ENCODE measurements around the gene IL1R2. TPM values are rescaled to one million over a fixed set of nuclear protein-coding genes. Genes with fewer than 3 reads are reported as not detected.

The IL1R2 gene
- total RNA-seq, 1 donor from 2014 or later: not detected

GRCh38 chr2:101985101-101985792 is 6.5 kb upstream of the IL1R2 start:
- H3K9me3 Mint-ChIP-seq (ENCODE audit: unreplicated experiment): peaks cover 7% of the 10 kb centered on the region
- H3K27ac Mint-ChIP-seq (ENCODE audit: unreplicated experiment): no peak overlapping the region
- H3K27me3 Mint-ChIP-seq (ENCODE audit: unreplicated experiment): peaks cover 12% of the 10 kb centered on the region
- TF ChIP-seq CTCF (IDR thresholded peaks at IDR 0.05; ENCODE audit: partially characterized antibody, unreplicated experiment): no peak
- H3K4me3 Mint-ChIP-seq (ENCODE audit: unreplicated experiment): no peak overlapping the region
- H3K36me3 Mint-ChIP-seq (ENCODE audit: unreplicated experiment): no peaks in the 10 kb centered on the region
- DNase-seq: no peak
- H3K4me1 Mint-ChIP-seq (ENCODE audit: low read depth, unreplicated experiment): peaks cover 16% of the 10 kb centered on the region

GRCh38 chr2:101985793-101986164 is 6.0 kb upstream of the IL1R2 start:
- peaks cover 16% of the 10 kb centered on the region for H3K4me1 Mint-ChIP-seq (ENCODE audit: low read depth, unreplicated experiment)
- peaks cover 7% of the 10 kb centered on the region for H3K9me3 Mint-ChIP-seq (ENCODE audit: unreplicated experiment)
- TF ChIP-seq CTCF (IDR thresholded peaks at IDR 0.05; ENCODE audit: partially characterized antibody, unreplicated experiment): no peak
- DNase-seq: no peak
- no peaks in the 10 kb centered on the region for H3K36me3 Mint-ChIP-seq (ENCODE audit: unreplicated experiment)
- H3K27ac Mint-ChIP-seq (ENCODE audit: unreplicated experiment): no peak overlapping the region
- peaks cover 12% of the 10 kb centered on the region for H3K27me3 Mint-ChIP-seq (ENCODE audit: unreplicated experiment)
- no peak overlapping the region for H3K4me3 Mint-ChIP-seq (ENCODE audit: unreplicated experiment)

- H3K4me3 Mint-ChIP-seq (ENCODE audit: unreplicated experiment): no peak overlapping the region
- TF ChIP-seq CTCF (IDR thresholded peaks at IDR 0.05; ENCODE audit: partially characterized antibody, unreplicated experiment): no peak
- H3K4me1 Mint-ChIP-seq (ENCODE audit: low read depth, unreplicated experiment): peaks cover 16% of the 10 kb centered on the region
- no peaks in the 10 kb centered on the region for H3K36me3 Mint-ChIP-seq (ENCODE audit: unreplicated experiment)
- H3K9me3 Mint-ChIP-seq (ENCODE audit: unreplicated experiment): peaks cover 7% of the 10 kb centered on the region
- DNase-seq: no peak
- H3K27me3 Mint-ChIP-seq (ENCODE audit: unreplicated experiment): peaks cover 12% of the 10 kb centered on the region
- H3K27ac Mint-ChIP-seq (ENCODE audit: unreplicated experiment): no peak overlapping the region
These were observed 5.4 kb upstream of the IL1R2 start for GRCh38 chr2:101986376-101986775.

GRCh38 chr2:101986804-101987740 is 4.7 kb upstream of the IL1R2 start:
- no peak for DNase-seq
- H3K9me3 Mint-ChIP-seq (ENCODE audit: unreplicated experiment): peaks cover 5% of the 10 kb centered on the region
- H3K4me1 Mint-ChIP-seq (ENCODE audit: low read depth, unreplicated experiment): peaks cover 12% of the 10 kb centered on the region
- H3K27ac Mint-ChIP-seq (ENCODE audit: unreplicated experiment): no peak overlapping the region
- no peaks in the 10 kb centered on the region for H3K36me3 Mint-ChIP-seq (ENCODE audit: unreplicated experiment)
- TF ChIP-seq CTCF (IDR thresholded peaks at IDR 0.05; ENCODE audit: partially characterized antibody, unreplicated experiment): no peak
- peaks cover 8% of the 10 kb centered on the region for H3K27me3 Mint-ChIP-seq (ENCODE audit: unreplicated experiment)
- H3K4me3 Mint-ChIP-seq (ENCODE audit: unreplicated experiment): no peak overlapping the region

GRCh38 chr2:101987832-101988231 is 3.9 kb upstream of the IL1R2 start:
- Mint-ChIP-seq H3K9me3 (ENCODE audit: unreplicated experiment) (peaks cover 2% of the 10 kb centered on the region), H3K36me3 (ENCODE audit: unreplicated experiment) (no peaks in the 10 kb centered on the region), H3K27ac (ENCODE audit: unreplicated experiment) (no peak overlapping the region), H3K27me3 (ENCODE audit: unreplicated experiment) (peaks cover 2% of the 10 kb centered on the region), H3K4me1 (ENCODE audit: low read depth, unreplicated experiment) (peaks cover 6% of the 10 kb centered on the region), H3K4me3 (ENCODE audit: unreplicated experiment) (no peak overlapping the region)
- no peak for DNase-seq
- no peak for TF ChIP-seq CTCF (IDR thresholded peaks at IDR 0.05; ENCODE audit: partially characterized antibody, unreplicated experiment)
